A549 (cell line): ENCODE data around the gene ANO3. TPM values are rescaled to one million over a fixed set of nuclear protein-coding genes. Genes with fewer than 3 reads are reported as not detected.

Experiments
- ATAC-seq, 2 experiments: fragments of 200-7000 bp in 1 of 2; fragments of >200 bp in 1 of 2; cut with Nextera tagmentation in 1 of 2; cut with Tn5 transposase in 1 of 2; 3 replicates each; pipeline versions ENCODE4 v1.8.0 to v1.9.1; 2018 to 2020; ENCODE audit warnings: mild to moderate bottlenecking in 1 of 2, moderate library complexity in 1 of 2
- CTCF ChIA-PET: fragments of 300-600 bp; sonication (Branson Sonifier 250); formaldehyde crosslinking; extraction: SDS; loops from one replicate; lab custom pipeline; 2021; ENCODE audit warnings: antibody characterized with exemption, inconsistent platforms; lab: Yijun Ruan, JAX
- POLR2A ChIA-PET: fragments of 350-600 bp; formaldehyde crosslinking; extraction: SDS; loops from one replicate; lab custom pipeline; 2021; ENCODE audit warnings: antibody characterized with exemption, inconsistent platforms; lab: Yijun Ruan, JAX
- DNase-seq, 2 experiments: peaks; one replicate each; pipeline versions ENCODE4 v3.0.0 to v3.0.0-alpha.2; 2011 to 2016; ENCODE audit warnings: low read depth in 1 of 2, low spot score in 1 of 2
- FAIRE-seq: peaks from 2 replicates; lab custom pipeline; 2011; peaks lifted over from hg19 to GRCh38; lab: Jason Lieb, UNC
- H3K27ac ChIP-seq, 2 experiments: fragments of >200 bp; sonication (Bioruptor Twin); formaldehyde crosslinking; 3 replicates each; pipeline ENCODE4 v1.5.1; 2016 to 2017
- H3K4me1 ChIP-seq: fragments of >200 bp; sonication (Bioruptor Twin); formaldehyde crosslinking; 3 replicates; pipeline ENCODE4 v1.6.1; 2016
- H3K4me2 ChIP-seq: fragments of >200 bp; sonication (Bioruptor Twin); formaldehyde crosslinking; 3 replicates; pipeline ENCODE4 v1.6.1; 2016
- H3K4me3 ChIP-seq: fragments of >200 bp; sonication (Bioruptor Twin); formaldehyde crosslinking; 3 replicates; pipeline ENCODE4 v1.5.1; 2016
- H3K9me3 ChIP-seq: fragments of >200 bp; sonication (Bioruptor Twin); formaldehyde crosslinking; 3 replicates; pipeline ENCODE4 v1.6.1; 2016
- BHLHE40 ChIP-seq: IDR thresholded peaks from 2 replicates; pipeline ENCODE4 v1.6.1; 2012; ENCODE audit warnings: low read depth, low read length, inconsistent platforms
- CBX2 ChIP-seq: fragments of 200-600 bp; sonication (generic); IDR thresholded peaks from 2 replicates; pipeline ENCODE4 v1.6.1; 2016; ENCODE audit warnings: low read depth, mild to moderate bottlenecking, borderline replicate concordance
- CBX8 ChIP-seq: fragments of 200-600 bp; sonication (generic); IDR thresholded peaks from 2 replicates; pipeline ENCODE4 v1.6.1; 2016
- CHD2 ChIP-seq: fragments of 150-350 bp; IDR thresholded peaks from 2 replicates; pipeline ENCODE4 v1.6.1; 2014; ENCODE audit warnings: low read length; ENCODE audit not compliant: partially characterized antibody
- CHD4 ChIP-seq: fragments of 200-600 bp; sonication (generic); IDR thresholded peaks from 2 replicates; pipeline ENCODE4 v1.6.1; 2016; ENCODE audit warnings: antibody characterized with exemption, mild to moderate bottlenecking, borderline replicate concordance
- EHF ChIP-seq: fragments of 250-450 bp; sonication (Bioruptor Pico); IDR thresholded peaks from 2 replicates; pipeline ENCODE4 v1.5.0; 2020; ENCODE audit warnings: mild to moderate bottlenecking
- EP300 ChIP-seq, 2 experiments: fragments of >200 bp; sonication (Bioruptor Twin); formaldehyde crosslinking; IDR thresholded peaks; 2 replicates in 1 of 2; 3 replicates in 1 of 2; pipeline ENCODE4 v1.6.1; 2016 to 2017
- FOSB ChIP-seq: fragments of 250-450 bp; sonication (Bioruptor Pico); IDR thresholded peaks from 2 replicates; pipeline ENCODE4 v1.5.0; 2020; ENCODE audit warnings: mild to moderate bottlenecking, moderate library complexity
- FOSL2 ChIP-seq, 2 experiments: fragments of 450-650 bp in 1 of 2; fragments of >200 bp in 1 of 2; sonication (Bioruptor Twin) in 1 of 2; formaldehyde crosslinking; IDR thresholded peaks; 2 replicates each; pipeline versions ENCODE4 v1.5.0 to v1.6.1; 2016 to 2020; ENCODE audit warnings: mild to moderate bottlenecking in 1 of 2, moderate library complexity in 1 of 2
- FOXS1 ChIP-seq: fragments of 250-450 bp; sonication (Bioruptor Pico); IDR thresholded peaks from 2 replicates; pipeline ENCODE4 v1.5.0; 2020; ENCODE audit warnings: mild to moderate bottlenecking, moderate library complexity
- HDAC2 ChIP-seq: fragments of 200-600 bp; sonication (generic); IDR thresholded peaks from 2 replicates; pipeline ENCODE4 v1.6.1; 2016
- HOXA7 ChIP-seq: fragments of 250-450 bp; sonication (Bioruptor Pico); IDR thresholded peaks from 2 replicates; pipeline ENCODE4 v1.5.0; 2020; ENCODE audit warnings: mild to moderate bottlenecking, moderate library complexity
- HOXB13 ChIP-seq: fragments of 250-450 bp; sonication (Bioruptor Pico); IDR thresholded peaks from 2 replicates; pipeline ENCODE4 v1.5.0; 2020; ENCODE audit warnings: low read depth, mild to moderate bottlenecking, moderate library complexity
- JUNB ChIP-seq: fragments of >200 bp; sonication (Bioruptor Twin); formaldehyde crosslinking; IDR thresholded peaks from 2 replicates; pipeline ENCODE4 v1.6.1; 2016
- KDM1A ChIP-seq: fragments of 200-600 bp; sonication (generic); IDR thresholded peaks from 2 replicates; pipeline ENCODE4 v1.6.1; 2016; ENCODE audit warnings: low read depth, mild to moderate bottlenecking
- NPAS2 ChIP-seq: fragments of 250-450 bp; sonication (Bioruptor Pico); IDR thresholded peaks from 2 replicates; pipeline ENCODE4 v1.8.0; 2022; ENCODE audit warnings: mild to moderate bottlenecking, moderate library complexity, borderline replicate concordance
- POLR2A ChIP-seq: IDR thresholded peaks from 2 replicates; pipeline ENCODE4 v1.6.1; 2012; ENCODE audit warnings: mild to moderate bottlenecking, low read length
- RFX5 ChIP-seq: fragments of 450-650 bp; IDR thresholded peaks from 2 replicates; pipeline ENCODE4 v1.7.1; 2014; ENCODE audit warnings: antibody characterized with exemption, mild to moderate bottlenecking, moderate library complexity
- RNF2 ChIP-seq: fragments of 200-600 bp; sonication (generic); IDR thresholded peaks from 2 replicates; pipeline ENCODE4 v1.6.1; 2016; ENCODE audit warnings: low read depth, mild to moderate bottlenecking, antibody characterized with exemption, moderate library complexity, borderline replicate concordance
- SMC3 ChIP-seq: fragments of >200 bp; sonication (Bioruptor Twin); formaldehyde crosslinking; IDR thresholded peaks from 3 replicates; pipeline ENCODE4 v1.6.1; 2018; ENCODE audit warnings: inconsistent platforms
- TP53 ChIP-seq: fragments of 250-450 bp; sonication (Bioruptor Pico); IDR thresholded peaks from 2 replicates; pipeline ENCODE4 v1.5.0; 2021; ENCODE audit warnings: mild to moderate bottlenecking, moderate library complexity
- ZFP36 ChIP-seq: fragments of 450-650 bp; IDR thresholded peaks from 2 replicates; pipeline ENCODE4 v1.6.1; 2014; ENCODE audit warnings: borderline replicate concordance; ENCODE audit not compliant: partially characterized antibody
- WGBS: methylation state at CpG from one replicate; pipeline ENCODE4 v1.1.6; 2017; ENCODE audit errors: missing lambda C conversion rate; 5-methylcytosine and 5-hydroxymethylcytosine counted together
- polyA plus RNA-seq, 4 experiments: library from polyadenylated mRNA; depleted of rRNA in 3 of 4; stranded (reverse); fragments of >200 nt; fragmentation: RNase III in 1 of 4; extraction: RNeasy Plus Mini Kit Qiagen cat#74134 plus additional on column Dnase treatment in 1 of 4; gene quantifications; 2 replicates in 3 of 4; 3 replicates in 1 of 4; pipeline ENCODE4 v1.2.3, GENCODE V29; 2011 to 2017
- TF ChIP-seq, protein P1 (sequence below): IDR thresholded peaks from 2 replicates; pipeline ENCODE4 v1.6.1; 2012
- TF ChIP-seq, protein P2 (sequence below): fragments of 450-650 bp; IDR thresholded peaks from 2 replicates; pipeline ENCODE4 v1.6.1; 2014; ENCODE audit warnings: antibody characterized with exemption
- TF ChIP-seq, protein P3 (sequence below): IDR thresholded peaks from 2 replicates; pipeline ENCODE4 v1.6.1; 2012

Gene ANO3
- polyA plus RNA-seq, 2 of the 4 experiments (the other 2 are of a cell fraction) = not detected

DNA sequence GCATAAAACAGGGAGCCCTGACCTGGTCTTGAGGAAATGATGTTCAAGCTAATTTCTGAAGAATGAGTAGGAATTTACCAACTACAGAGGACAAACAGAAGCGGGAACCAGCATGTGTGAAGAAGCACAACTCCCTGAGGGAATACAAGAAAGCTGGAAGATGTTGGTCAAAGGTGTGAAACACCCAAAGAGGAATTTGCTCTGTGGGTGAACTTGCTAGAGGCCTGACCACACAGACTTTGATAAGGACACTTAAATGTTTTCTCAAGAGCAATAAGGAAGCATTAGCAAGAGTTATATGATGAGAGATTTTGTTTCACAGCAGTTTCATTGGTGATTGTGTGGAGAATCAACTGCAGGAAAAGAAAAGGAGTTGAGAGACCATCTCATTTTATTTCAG is 372.3 kb downstream of the ANO3 start:
- WGBS = 4% methylated on average over 1 of the region's 1 CpG
- FAIRE-seq = no peak
- TF ChIP-seq ZFP36 (no peak), TP53 (CRISPR knock-in tag) (no peak), CBX2 (no peak), HDAC2 (no peak), EHF (CRISPR knock-in tag) (no peak), POLR2A (no peak), KDM1A (no peak), EP300 (IDR thresholded peaks at IDR 0.05) (no peak), BHLHE40 (no peak), FOSL2 (IDR thresholded peaks at IDR 0.05) (no peak), FOSL2 (CRISPR knock-in tag; IDR thresholded peaks at IDR 0.05) (no peak)
- TF ChIP-seq, protein P1, sequence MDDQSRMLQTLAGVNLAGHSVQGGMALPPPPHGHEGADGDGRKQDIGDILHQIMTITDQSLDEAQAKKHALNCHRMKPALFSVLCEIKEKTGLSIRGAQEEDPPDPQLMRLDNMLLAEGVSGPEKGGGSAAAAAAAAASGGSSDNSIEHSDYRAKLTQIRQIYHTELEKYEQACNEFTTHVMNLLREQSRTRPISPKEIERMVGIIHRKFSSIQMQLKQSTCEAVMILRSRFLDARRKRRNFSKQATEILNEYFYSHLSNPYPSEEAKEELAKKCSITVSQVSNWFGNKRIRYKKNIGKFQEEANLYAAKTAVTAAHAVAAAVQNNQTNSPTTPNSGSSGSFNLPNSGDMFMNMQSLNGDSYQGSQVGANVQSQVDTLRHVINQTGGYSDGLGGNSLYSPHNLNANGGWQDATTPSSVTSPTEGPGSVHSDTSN = no peak
- Histone ChIP-seq H3K4me1 (no peaks in the 10 kb centered on the region), H3K9me3 (no peaks in the 10 kb centered on the region), H3K4me3 (no peak overlapping the region), H3K27ac (no peak overlapping the region), H3K4me2 (no peak overlapping the region)
- CTCF ChIA-PET = no interaction called here
- POLR2A ChIA-PET = no interaction called here
- no peak for ATAC-seq
- DNase-seq = no peak

DNA sequence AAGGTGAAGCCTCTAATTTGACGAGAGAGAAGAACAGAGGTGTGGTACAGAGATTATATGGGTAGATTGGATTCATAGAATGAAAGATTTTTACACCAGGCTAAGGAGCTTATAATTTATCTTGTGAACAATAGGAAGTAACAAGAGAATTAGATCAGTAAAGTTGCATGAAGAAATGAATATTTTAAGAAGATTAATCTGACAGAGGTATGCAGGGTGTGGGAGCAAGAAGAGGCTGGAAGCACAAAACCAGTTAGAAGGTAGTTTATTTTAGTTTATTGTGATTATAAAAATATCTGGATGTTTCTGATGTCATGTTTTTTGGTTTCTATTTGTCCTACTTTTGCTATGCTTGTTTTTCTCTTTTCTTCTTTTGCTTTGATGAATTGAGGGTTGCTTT is 374.3 kb downstream of the ANO3 start:
- no peak overlapping the region for H3K4me2 ChIP-seq
- 3% methylated on average over 1 of the region's 1 CpG for WGBS
- DNase-seq = no peak
- no peak for ATAC-seq
- FAIRE-seq = no peak
- no peak overlapping the region for H3K27ac ChIP-seq
- POLR2A ChIA-PET = no interaction called here
- no peaks in the 10 kb centered on the region for H3K4me1 ChIP-seq
- TF ChIP-seq FOXS1 (no peak), HOXB13 (no peak), JUNB (no peak), FOSB (no peak), SMC3 (no peak), TP53 (CRISPR knock-in tag) (no peak), CHD4 (no peak), HOXA7 (no peak), RFX5 (no peak), NPAS2 (CRISPR knock-in tag) (no peak)
- TF ChIP-seq, protein P2, sequence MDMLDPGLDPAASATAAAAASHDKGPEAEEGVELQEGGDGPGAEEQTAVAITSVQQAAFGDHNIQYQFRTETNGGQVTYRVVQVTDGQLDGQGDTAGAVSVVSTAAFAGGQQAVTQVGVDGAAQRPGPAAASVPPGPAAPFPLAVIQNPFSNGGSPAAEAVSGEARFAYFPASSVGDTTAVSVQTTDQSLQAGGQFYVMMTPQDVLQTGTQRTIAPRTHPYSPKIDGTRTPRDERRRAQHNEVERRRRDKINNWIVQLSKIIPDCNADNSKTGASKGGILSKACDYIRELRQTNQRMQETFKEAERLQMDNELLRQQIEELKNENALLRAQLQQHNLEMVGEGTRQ = no peak
- TF ChIP-seq, protein P3, sequence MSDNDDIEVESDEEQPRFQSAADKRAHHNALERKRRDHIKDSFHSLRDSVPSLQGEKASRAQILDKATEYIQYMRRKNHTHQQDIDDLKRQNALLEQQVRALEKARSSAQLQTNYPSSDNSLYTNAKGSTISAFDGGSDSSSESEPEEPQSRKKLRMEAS = no peak
- TF ChIP-seq, all 56 proteins: peak for 0
- H3K4me3 ChIP-seq = no peak overlapping the region
- CTCF ChIA-PET = no interaction called here
- no peaks in the 10 kb centered on the region for H3K9me3 ChIP-seq

DNA sequence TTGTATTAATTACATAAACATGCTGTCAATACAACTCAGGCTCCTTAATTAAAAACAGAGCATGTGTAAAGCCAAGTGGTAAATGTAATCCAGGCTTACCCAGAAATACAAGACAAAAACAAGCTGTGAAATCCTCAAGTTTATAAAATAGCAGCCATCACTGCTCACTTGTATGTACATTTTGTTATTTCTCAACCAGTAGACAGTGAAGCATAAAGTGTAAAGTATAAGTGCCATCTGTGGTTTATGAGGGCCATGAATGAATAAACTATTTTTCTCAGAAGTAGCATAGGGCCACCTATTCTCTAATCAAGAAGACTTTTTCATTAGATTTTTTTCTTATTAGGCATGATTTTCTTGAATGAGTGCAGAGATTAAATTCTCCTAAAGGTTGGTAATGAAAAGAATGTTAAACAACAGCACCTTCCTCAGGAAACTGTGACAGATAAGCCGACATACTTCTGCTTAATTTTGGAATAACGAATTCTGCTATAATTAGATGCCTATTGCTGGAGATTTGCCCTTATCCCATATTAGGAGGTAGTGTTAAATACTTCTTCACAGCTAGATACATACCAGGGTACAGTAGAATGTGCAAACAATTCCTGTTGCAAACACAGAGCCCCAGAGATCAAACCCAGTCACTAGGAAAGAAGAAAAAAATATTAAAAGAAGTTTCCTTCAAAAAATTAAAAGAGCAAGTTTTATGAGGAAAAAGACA is 377.0 kb downstream of the ANO3 start:
- Histone ChIP-seq H3K4me1 (no peaks in the 10 kb centered on the region), H3K9me3 (no peaks in the 10 kb centered on the region), H3K4me3 (no peak overlapping the region), H3K27ac (no peak overlapping the region), H3K4me2 (no peak overlapping the region)
- no peak for FAIRE-seq
- ChIA-PET POLR2A (no interaction called here), CTCF (no interaction called here)
- no peak for ATAC-seq
- TF ChIP-seq RNF2 (0 out of 2 replicates have a peak, but pooled peaks have one; percentile 31), CHD2 (no peak), CBX8 (peak; percentile 57; the same call in 1 of the 2 replicates)
- no peak for DNase-seq
- WGBS = 2% methylated on average over 2 of the region's 2 CpGs
